ENCODE data around the gene C20orf204. TPM values are rescaled to one million over a fixed set of nuclear protein-coding genes. Genes with fewer than 3 reads are reported as not detected.

The C20orf204 gene
- total RNA-seq, 3 donors from 2014 or later (not counting 1 experiment from before 2014, with no cell fraction given): 4.3 to 5.5 (median 5.3) TPM

DNA sequence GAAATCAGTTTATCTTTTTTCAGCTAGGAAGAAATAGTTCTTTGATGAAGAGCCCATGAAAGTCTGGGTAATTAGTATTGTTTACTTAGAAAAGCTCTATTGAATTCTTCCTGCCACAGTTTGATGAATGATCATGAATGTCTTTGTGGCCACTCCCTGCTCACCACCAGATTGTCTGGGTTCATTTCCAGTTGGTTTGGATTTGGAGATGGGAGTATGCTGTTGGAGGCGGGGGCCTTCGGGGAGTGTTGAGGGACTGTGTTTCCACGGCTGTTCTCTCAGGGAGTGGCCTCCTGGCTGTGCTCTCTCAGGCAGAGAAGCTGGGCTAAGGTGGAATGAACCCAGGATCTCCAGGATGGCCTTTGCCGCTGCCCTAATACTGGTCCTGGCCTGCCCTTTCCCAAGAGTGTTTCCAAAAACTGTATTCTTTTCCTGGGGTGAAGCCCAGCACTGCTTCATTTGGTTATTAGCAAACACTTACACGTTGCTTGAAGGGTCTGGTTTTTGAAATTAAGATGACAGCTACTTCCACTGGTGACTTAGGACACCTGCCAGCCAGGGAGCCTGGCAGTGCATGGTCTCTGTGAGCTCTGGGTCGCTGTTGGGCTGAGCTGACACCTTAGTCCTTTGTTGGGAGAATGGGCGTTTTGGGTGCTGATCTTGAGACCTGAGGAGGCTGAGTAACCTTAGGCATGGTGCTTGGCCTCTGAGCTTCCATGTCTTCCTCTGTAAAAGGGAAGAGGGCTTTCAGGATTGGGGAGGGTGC is 31.8 kb upstream of the C20orf204 start:
- Mint-ChIP-seq H3K27me3 (ENCODE audit: low read depth in 2 of 2) (no peaks in the 10 kb centered on the region), H3K9me3 (no peaks in the 10 kb centered on the region), H3K36me3 (no peaks in the 10 kb centered on the region), H3K27ac (no peak overlapping the region), H3K4me3 (no peak overlapping the region), H3K4me1 (peaks cover 0 to 5% of the 10 kb centered on the region in 2 donors)
- TF ChIP-seq, protein P1, sequence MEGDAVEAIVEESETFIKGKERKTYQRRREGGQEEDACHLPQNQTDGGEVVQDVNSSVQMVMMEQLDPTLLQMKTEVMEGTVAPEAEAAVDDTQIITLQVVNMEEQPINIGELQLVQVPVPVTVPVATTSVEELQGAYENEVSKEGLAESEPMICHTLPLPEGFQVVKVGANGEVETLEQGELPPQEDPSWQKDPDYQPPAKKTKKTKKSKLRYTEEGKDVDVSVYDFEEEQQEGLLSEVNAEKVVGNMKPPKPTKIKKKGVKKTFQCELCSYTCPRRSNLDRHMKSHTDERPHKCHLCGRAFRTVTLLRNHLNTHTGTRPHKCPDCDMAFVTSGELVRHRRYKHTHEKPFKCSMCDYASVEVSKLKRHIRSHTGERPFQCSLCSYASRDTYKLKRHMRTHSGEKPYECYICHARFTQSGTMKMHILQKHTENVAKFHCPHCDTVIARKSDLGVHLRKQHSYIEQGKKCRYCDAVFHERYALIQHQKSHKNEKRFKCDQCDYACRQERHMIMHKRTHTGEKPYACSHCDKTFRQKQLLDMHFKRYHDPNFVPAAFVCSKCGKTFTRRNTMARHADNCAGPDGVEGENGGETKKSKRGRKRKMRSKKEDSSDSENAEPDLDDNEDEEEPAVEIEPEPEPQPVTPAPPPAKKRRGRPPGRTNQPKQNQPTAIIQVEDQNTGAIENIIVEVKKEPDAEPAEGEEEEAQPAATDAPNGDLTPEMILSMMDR (IDR thresholded peaks at IDR 0.05): no peak
- no peaks in the 10 kb centered on the region for H3K4me1 ChIP-seq (ENCODE audit: control insufficient read depth, insufficient read depth, low read length)
- peaks cover 3% of the 10 kb centered on the region for H3K9me3 ChIP-seq (ENCODE audit: control insufficient read depth, insufficient read depth, low read length)
- whole genome bisulfite sequencing (ENCODE audit: insufficient coverage): 97% methylated on average over 7 of the region's 7 CpGs
- no peaks in the 10 kb centered on the region for H3K27me3 ChIP-seq (ENCODE audit: control insufficient read depth, insufficient read depth, low read length)
- ATAC-seq: no peak
- no peak for DNase-seq
- H3K36me3 ChIP-seq (ENCODE audit: control insufficient read depth, insufficient read depth, low read length): peaks cover 59% of the 10 kb centered on the region
- intact Hi-C loops (cut with micrococcal nuclease): no loop called here
- H3K4me3 ChIP-seq (ENCODE audit: low read length): no peak overlapping the region
- no peak overlapping the region for H3K27ac ChIP-seq (ENCODE audit: low read length)

DNA sequence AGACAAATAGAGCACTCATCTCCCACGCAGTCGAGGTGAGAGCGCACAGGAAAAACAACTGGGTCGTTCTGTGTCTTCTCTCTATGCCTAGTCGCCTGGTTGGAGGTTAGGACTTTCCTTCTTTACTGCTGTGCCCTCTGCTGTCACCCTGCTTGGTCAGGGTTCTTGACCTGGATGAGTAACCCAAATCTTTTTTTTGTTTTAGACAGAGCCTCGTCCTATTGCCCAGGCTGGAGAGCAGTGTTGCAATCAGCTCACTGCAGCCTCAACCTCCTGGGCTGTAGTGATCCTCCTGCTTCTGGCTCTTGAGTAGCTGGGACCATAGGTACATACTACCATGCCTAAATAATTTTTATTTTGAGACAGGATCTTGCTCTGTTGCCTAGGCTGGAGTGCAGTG is 30.6 kb upstream of the C20orf204 start:
- no peak overlapping the region for H3K27ac ChIP-seq (ENCODE audit: low read length)
- H3K9me3 ChIP-seq (ENCODE audit: control insufficient read depth, insufficient read depth, low read length): peaks cover 3% of the 10 kb centered on the region
- DNase-seq (no peak), ATAC-seq (no peak)
- intact Hi-C loops (cut with micrococcal nuclease): no loop called here
- H3K36me3 ChIP-seq (ENCODE audit: control insufficient read depth, insufficient read depth, low read length): peaks cover 53% of the 10 kb centered on the region
- peaks cover 11% of the 10 kb centered on the region for H3K4me1 ChIP-seq (ENCODE audit: control insufficient read depth, insufficient read depth, low read length)
- no peaks in the 10 kb centered on the region for H3K9me3 Mint-ChIP-seq
- WGBS (ENCODE audit: insufficient coverage): 65% methylated on average over 6 of the region's 6 CpGs
- TF ChIP-seq, protein P1 (IDR thresholded peaks at IDR 0.05): no peak
- H3K27me3 Mint-ChIP-seq (ENCODE audit: low read depth in 2 of 2): no peaks in the 10 kb centered on the region
- peaks cover 7% of the 10 kb centered on the region for H3K36me3 Mint-ChIP-seq
- H3K4me3 Mint-ChIP-seq: no peak overlapping the region
- H3K4me1 Mint-ChIP-seq: peaks cover 10 to 16% of the 10 kb centered on the region in 2 donors
- no peak overlapping the region for H3K4me3 ChIP-seq (ENCODE audit: low read length)
- H3K27me3 ChIP-seq (ENCODE audit: control insufficient read depth, insufficient read depth, low read length): no peaks in the 10 kb centered on the region
- H3K27ac Mint-ChIP-seq: no peak overlapping the region

DNA sequence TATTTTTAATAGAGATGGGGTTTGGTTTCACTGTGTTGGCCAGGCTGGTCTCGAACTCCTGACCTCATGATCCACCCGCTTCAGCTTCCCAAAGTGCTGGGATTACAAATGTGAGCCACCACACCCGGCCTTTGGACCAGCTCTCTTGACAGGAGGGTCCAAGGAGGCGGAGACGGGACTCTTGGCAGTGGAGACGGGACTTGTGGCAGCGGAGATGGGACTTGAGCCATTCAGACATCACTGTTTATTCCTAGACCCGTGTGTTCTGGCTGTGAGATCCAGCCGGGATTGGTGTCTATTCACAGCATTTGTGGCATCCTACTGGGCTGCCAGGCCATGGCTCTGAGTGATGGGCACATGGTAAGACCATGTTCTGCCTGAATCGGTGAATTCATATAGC is 29.5 kb upstream of the C20orf204 start:
- H3K4me3 ChIP-seq (ENCODE audit: low read length): no peak overlapping the region
- Mint-ChIP-seq H3K4me3 (no peak overlapping the region), H3K4me1 (peaks cover 15 to 16% of the 10 kb centered on the region in 2 donors), H3K27ac (no peak overlapping the region), H3K36me3 (peaks cover 7% of the 10 kb centered on the region), H3K27me3 (ENCODE audit: low read depth in 2 of 2) (no peaks in the 10 kb centered on the region), H3K9me3 (no peaks in the 10 kb centered on the region)
- no peak for ATAC-seq
- DNase-seq: no peak
- TF ChIP-seq, protein P1 (IDR thresholded peaks at IDR 0.05): no peak
- peaks cover 56% of the 10 kb centered on the region for H3K36me3 ChIP-seq (ENCODE audit: control insufficient read depth, insufficient read depth, low read length)
- no peaks in the 10 kb centered on the region for H3K27me3 ChIP-seq (ENCODE audit: control insufficient read depth, insufficient read depth, low read length)
- peaks cover 20% of the 10 kb centered on the region for H3K4me1 ChIP-seq (ENCODE audit: control insufficient read depth, insufficient read depth, low read length)
- peaks cover 11% of the 10 kb centered on the region for H3K9me3 ChIP-seq (ENCODE audit: control insufficient read depth, insufficient read depth, low read length)
- WGBS (ENCODE audit: insufficient coverage): 97% methylated on average over 10 of the region's 10 CpGs
- intact Hi-C loops (cut with micrococcal nuclease): no loop called here
- H3K27ac ChIP-seq (ENCODE audit: low read length): no peak overlapping the region

DNA sequence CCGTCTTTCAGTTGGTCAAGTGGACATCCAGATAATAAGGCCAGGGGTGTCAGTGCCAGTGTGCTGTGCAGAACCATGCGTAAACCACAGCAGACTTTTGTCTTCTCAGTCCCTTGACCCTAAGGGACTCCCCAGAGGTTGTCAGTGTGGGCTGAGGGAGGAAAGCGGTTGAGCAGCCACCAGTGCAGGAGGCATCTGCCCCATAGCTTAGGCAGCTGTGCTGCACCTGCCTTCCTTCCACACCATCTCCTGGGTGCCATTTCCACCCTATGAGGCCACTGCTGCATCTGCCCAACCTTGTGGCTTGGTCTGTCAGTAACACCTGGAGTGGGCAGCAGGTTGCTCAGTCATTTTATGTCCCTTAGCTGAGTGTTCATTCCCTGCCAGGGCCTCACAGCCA is 29.1 kb upstream of the C20orf204 start:
- H3K27ac ChIP-seq (ENCODE audit: low read length): no peak overlapping the region
- TF ChIP-seq, protein P1 (IDR thresholded peaks at IDR 0.05): no peak
- ATAC-seq: no peak
- Mint-ChIP-seq H3K27me3 (ENCODE audit: low read depth in 2 of 2) (no peaks in the 10 kb centered on the region), H3K4me1 (peaks cover 15 to 16% of the 10 kb centered on the region in 2 donors), H3K4me3 (no peak overlapping the region), H3K36me3 (peaks cover 7% of the 10 kb centered on the region), H3K9me3 (no peaks in the 10 kb centered on the region), H3K27ac (no peak overlapping the region)
- 73% methylated on average over 3 of the region's 3 CpGs for WGBS (ENCODE audit: insufficient coverage)
- H3K4me1 ChIP-seq (ENCODE audit: control insufficient read depth, insufficient read depth, low read length): peaks cover 21% of the 10 kb centered on the region
- H3K9me3 ChIP-seq (ENCODE audit: control insufficient read depth, insufficient read depth, low read length): peaks cover 12% of the 10 kb centered on the region
- DNase-seq: no peak
- peaks cover 54% of the 10 kb centered on the region for H3K36me3 ChIP-seq (ENCODE audit: control insufficient read depth, insufficient read depth, low read length)
- no peak overlapping the region for H3K4me3 ChIP-seq (ENCODE audit: low read length)
- intact Hi-C loops (cut with micrococcal nuclease): no loop called here
- no peaks in the 10 kb centered on the region for H3K27me3 ChIP-seq (ENCODE audit: control insufficient read depth, insufficient read depth, low read length)
